ENCODE data around the gene CLEC6A. TPM values are rescaled to one million over a fixed set of nuclear protein-coding genes. Genes with fewer than 3 reads are reported as not detected.

CLEC6A gene
- total RNA-seq, 3 donors from 2014 or later, result not detected

- no peak for DNase-seq
- Histone ChIP-seq H3K4me1 (ENCODE audit: low read depth) (no peaks in the 10 kb centered on the region), H3K4me3 (no peak overlapping the region), H3K36me3 (ENCODE audit: low read depth) (no peaks in the 10 kb centered on the region), H3K9me3 (no peaks in the 10 kb centered on the region)
- TF ChIP-seq, protein P1, sequence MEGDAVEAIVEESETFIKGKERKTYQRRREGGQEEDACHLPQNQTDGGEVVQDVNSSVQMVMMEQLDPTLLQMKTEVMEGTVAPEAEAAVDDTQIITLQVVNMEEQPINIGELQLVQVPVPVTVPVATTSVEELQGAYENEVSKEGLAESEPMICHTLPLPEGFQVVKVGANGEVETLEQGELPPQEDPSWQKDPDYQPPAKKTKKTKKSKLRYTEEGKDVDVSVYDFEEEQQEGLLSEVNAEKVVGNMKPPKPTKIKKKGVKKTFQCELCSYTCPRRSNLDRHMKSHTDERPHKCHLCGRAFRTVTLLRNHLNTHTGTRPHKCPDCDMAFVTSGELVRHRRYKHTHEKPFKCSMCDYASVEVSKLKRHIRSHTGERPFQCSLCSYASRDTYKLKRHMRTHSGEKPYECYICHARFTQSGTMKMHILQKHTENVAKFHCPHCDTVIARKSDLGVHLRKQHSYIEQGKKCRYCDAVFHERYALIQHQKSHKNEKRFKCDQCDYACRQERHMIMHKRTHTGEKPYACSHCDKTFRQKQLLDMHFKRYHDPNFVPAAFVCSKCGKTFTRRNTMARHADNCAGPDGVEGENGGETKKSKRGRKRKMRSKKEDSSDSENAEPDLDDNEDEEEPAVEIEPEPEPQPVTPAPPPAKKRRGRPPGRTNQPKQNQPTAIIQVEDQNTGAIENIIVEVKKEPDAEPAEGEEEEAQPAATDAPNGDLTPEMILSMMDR (IDR thresholded peaks at IDR 0.05), result no peak
- intact Hi-C loops (cut with DNase I, micrococcal nuclease), result no loop called here
- ATAC-seq, result no peak
These were observed 46.0 kb downstream of the CLEC6A start for GRCh38 chr12:8501720-8502119.

DNA sequence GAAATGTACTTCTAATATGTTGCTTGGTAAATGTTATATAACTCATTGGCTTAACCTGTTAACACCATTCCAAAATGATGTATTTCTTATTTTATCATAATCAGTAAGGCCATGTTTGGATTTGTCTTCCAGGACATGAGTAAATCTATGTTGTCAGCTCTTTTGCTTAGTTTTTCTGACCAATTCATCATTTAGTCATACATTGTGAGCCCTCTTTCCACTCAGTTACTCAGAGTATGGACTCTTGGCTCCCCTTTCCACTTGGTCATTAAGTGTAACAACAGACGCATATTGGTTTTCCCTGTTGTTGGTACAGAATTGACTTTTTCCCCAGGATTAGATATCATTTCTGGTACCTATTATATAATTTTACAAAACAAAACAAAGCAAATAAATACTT is 48.6 kb downstream of the CLEC6A start:
- DNase-seq (no peak), ATAC-seq (no peak)
- Histone ChIP-seq H3K36me3 (ENCODE audit: low read depth) (no peaks in the 10 kb centered on the region), H3K9me3 (no peaks in the 10 kb centered on the region), H3K4me1 (ENCODE audit: low read depth) (no peaks in the 10 kb centered on the region), H3K4me3 (no peak overlapping the region)
- TF ChIP-seq, protein P1 (IDR thresholded peaks at IDR 0.05), result no peak
- intact Hi-C loops (cut with DNase I, micrococcal nuclease), result no loop called here

- H3K9me3 ChIP-seq, result no peaks in the 10 kb centered on the region
- intact Hi-C loops (cut with DNase I, micrococcal nuclease), result no loop called here
- DNase-seq (no peak), ATAC-seq (no peak)
- no peaks in the 10 kb centered on the region for H3K36me3 ChIP-seq (ENCODE audit: low read depth)
- TF ChIP-seq, protein P1 (IDR thresholded peaks at IDR 0.05), result no peak
- H3K4me1 ChIP-seq (ENCODE audit: low read depth), result no peaks in the 10 kb centered on the region
- H3K4me3 ChIP-seq, result no peak overlapping the region
These were observed 51.8 kb downstream of the CLEC6A start for GRCh38 chr12:8507596-8507995.

GRCh38 chr12:8508223-8508622 is 52.5 kb downstream of the CLEC6A start:
- TF ChIP-seq, protein P1 (IDR thresholded peaks at IDR 0.05), result no peak
- Histone ChIP-seq H3K36me3 (ENCODE audit: low read depth) (no peaks in the 10 kb centered on the region), H3K4me1 (ENCODE audit: low read depth) (no peaks in the 10 kb centered on the region), H3K9me3 (no peaks in the 10 kb centered on the region), H3K4me3 (no peak overlapping the region)
- no peak for ATAC-seq
- DNase-seq, result no peak
- intact Hi-C loops (cut with DNase I, micrococcal nuclease), result no loop called here

DNA sequence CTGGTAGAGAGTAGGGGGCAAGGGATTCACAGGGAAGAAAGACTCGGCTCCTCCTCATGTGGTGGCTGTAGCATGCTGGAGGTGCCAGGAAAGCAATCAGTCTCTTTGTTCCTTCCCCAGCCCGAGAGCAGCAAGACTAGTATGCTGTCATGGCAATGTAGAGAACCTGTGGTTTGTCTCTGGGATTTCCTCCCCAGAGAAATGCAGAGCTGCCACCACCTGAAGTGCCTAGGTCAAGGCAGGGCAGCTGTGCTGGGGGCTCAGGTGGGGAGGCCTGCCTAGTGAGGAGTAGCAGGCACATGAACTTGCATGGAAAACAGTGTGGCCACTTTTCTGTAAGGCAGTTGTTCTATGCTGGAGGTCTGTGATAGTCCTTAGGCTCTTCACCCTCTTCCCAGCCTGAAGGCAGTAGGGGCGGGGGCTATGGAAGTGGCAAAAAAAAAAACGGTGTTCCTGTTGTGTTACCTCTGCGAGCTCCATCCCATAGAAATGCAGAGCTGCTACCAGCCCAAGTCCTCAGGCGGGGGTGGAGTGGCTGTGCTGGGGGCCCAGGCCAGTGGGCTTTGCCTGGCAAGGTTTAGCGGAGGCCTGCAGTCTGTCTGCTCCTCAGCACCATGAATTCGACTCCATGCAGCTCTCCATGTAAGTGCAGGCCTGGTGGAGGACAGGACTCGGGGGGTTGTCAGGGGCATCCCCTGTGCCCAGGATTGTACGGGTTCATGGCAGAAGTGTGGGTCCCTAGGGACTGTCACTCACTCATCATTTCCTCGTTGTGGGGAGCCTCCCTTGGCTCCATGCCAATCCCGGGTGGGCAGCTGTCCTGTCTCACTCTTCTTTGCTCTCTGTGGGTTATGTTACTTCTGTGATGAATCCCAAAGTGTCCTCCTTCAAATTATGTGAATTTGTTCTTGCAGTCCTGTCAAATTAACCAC is 53.4 kb downstream of the CLEC6A start:
- Histone ChIP-seq H3K4me3 (no peak overlapping the region), H3K4me1 (ENCODE audit: low read depth) (no peaks in the 10 kb centered on the region), H3K9me3 (no peaks in the 10 kb centered on the region), H3K36me3 (ENCODE audit: low read depth) (no peaks in the 10 kb centered on the region)
- TF ChIP-seq, protein P1 (IDR thresholded peaks at IDR 0.05), result no peak
- intact Hi-C loops (cut with DNase I, micrococcal nuclease), result no loop called here
- ATAC-seq (no peak), DNase-seq (no peak)

Data from mucosa of descending colon (tissue), 3 donors.